ENCODE results near the gene VASN. TPM values are rescaled to one million over a fixed set of nuclear protein-coding genes. Genes with fewer than 3 reads are reported as not detected.
A peak's percentile ranks its signal among the peaks of the same experiment; 100 is the strongest.

The VASN gene
- total RNA-seq, 1 donor from 2014 or later: 3.1 TPM

- no peaks in the 10 kb centered on the region for H3K36me3 ChIP-seq
- TF ChIP-seq EZH2 (IDR thresholded peaks at IDR 0.05) (no peak), EZH2phosphoT487 (IDR thresholded peaks at IDR 0.05) (no peak)
- TF ChIP-seq, protein P1, sequence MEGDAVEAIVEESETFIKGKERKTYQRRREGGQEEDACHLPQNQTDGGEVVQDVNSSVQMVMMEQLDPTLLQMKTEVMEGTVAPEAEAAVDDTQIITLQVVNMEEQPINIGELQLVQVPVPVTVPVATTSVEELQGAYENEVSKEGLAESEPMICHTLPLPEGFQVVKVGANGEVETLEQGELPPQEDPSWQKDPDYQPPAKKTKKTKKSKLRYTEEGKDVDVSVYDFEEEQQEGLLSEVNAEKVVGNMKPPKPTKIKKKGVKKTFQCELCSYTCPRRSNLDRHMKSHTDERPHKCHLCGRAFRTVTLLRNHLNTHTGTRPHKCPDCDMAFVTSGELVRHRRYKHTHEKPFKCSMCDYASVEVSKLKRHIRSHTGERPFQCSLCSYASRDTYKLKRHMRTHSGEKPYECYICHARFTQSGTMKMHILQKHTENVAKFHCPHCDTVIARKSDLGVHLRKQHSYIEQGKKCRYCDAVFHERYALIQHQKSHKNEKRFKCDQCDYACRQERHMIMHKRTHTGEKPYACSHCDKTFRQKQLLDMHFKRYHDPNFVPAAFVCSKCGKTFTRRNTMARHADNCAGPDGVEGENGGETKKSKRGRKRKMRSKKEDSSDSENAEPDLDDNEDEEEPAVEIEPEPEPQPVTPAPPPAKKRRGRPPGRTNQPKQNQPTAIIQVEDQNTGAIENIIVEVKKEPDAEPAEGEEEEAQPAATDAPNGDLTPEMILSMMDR (IDR thresholded peaks at IDR 0.05): no peak
- H3K27me3 ChIP-seq: no peaks in the 10 kb centered on the region
- H4K20me1 ChIP-seq (ENCODE audit: low read depth): peaks cover 10% of the 10 kb centered on the region
- Mint-ChIP-seq H3K27ac (no peak overlapping the region), H3K4me1 (peaks cover 3% of the 10 kb centered on the region), H3K4me3 (no peak overlapping the region), H3K36me3 (peaks cover 10% of the 10 kb centered on the region), H3K27me3 (ENCODE audit: insufficient read depth, low read depth) (peaks cover 11% of the 10 kb centered on the region), H3K9me3 (peaks cover 2% of the 10 kb centered on the region)
- no peak overlapping the region for H2AFZ ChIP-seq (replicated peaks)
- peak overlapping the region; percentile 13 for H3K9ac ChIP-seq
- no peak for DNase-seq (ENCODE audit: low spot score)
- H3K79me2 ChIP-seq (ENCODE audit: low read depth): peaks cover 20% of the 10 kb centered on the region
- H3K9me3 ChIP-seq (ENCODE audit: low read depth): no peaks in the 10 kb centered on the region
- H3K4me1 ChIP-seq: no peaks in the 10 kb centered on the region
- no peak overlapping the region for H3K4me3 ChIP-seq
- no peak overlapping the region for H3K4me2 ChIP-seq
- H3K27ac ChIP-seq: no peak overlapping the region
- no peaks in the 10 kb centered on the region for H3F3A ChIP-seq (ENCODE audit: low read depth)
These were observed 32.8 kb upstream of the VASN start for GRCh38 chr16:4338712-4339299.

DNA sequence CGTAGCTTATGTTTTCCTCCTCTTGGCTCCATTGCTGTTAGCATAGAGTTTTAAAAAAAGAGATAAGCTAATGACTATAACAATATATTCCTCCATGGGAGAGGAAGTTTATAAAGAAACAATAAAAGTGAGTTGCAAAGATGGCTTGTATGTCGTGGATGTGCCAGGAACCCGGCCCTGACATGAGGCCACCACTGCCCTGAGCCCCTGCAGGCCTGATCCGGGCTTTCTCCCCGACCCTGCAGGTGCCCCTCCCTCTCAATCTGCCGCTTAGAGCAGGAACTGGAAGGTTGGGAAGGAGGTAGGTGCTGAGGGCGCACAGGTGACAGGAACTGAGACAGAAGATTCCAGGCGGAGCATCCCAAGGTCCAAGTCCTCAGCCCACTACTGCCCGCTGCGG is 32.2 kb upstream of the VASN start:
- H3K4me3 ChIP-seq: no peak overlapping the region
- H3K9me3 ChIP-seq (ENCODE audit: low read depth): no peaks in the 10 kb centered on the region
- H3K9ac ChIP-seq: peak overlapping the region; percentile 13
- H3F3A ChIP-seq (ENCODE audit: low read depth): no peaks in the 10 kb centered on the region
- Mint-ChIP-seq H3K27me3 (ENCODE audit: insufficient read depth, low read depth) (peaks cover 11% of the 10 kb centered on the region), H3K4me1 (peaks cover 3% of the 10 kb centered on the region), H3K27ac (no peak overlapping the region), H3K36me3 (peaks cover 12% of the 10 kb centered on the region), H3K4me3 (no peak overlapping the region), H3K9me3 (peaks cover 4% of the 10 kb centered on the region)
- no peak overlapping the region for H3K27ac ChIP-seq
- no peaks in the 10 kb centered on the region for H3K27me3 ChIP-seq
- no peak overlapping the region for H2AFZ ChIP-seq (replicated peaks)
- H4K20me1 ChIP-seq (ENCODE audit: low read depth): peaks cover 9% of the 10 kb centered on the region
- no peak for DNase-seq (ENCODE audit: low spot score)
- no peaks in the 10 kb centered on the region for H3K36me3 ChIP-seq
- H3K4me2 ChIP-seq: no peak overlapping the region
- H3K79me2 ChIP-seq (ENCODE audit: low read depth): peaks cover 22% of the 10 kb centered on the region
- TF ChIP-seq EZH2 (IDR thresholded peaks at IDR 0.05): no peak
- TF ChIP-seq EZH2phosphoT487 (IDR thresholded peaks at IDR 0.05): no peak
- TF ChIP-seq, protein P1 (IDR thresholded peaks at IDR 0.05): no peak
- no peaks in the 10 kb centered on the region for H3K4me1 ChIP-seq

GRCh38 chr16:4339909-4340308 is 31.7 kb upstream of the VASN start:
- no peak overlapping the region for H3K4me3 Mint-ChIP-seq
- peaks cover 3% of the 10 kb centered on the region for H3K4me1 Mint-ChIP-seq
- TF ChIP-seq EZH2 (IDR thresholded peaks at IDR 0.05) (no peak), EZH2phosphoT487 (IDR thresholded peaks at IDR 0.05) (no peak)
- TF ChIP-seq, protein P1 (IDR thresholded peaks at IDR 0.05): no peak
- Histone ChIP-seq H3K9ac (no peak overlapping the region), H3K4me1 (no peaks in the 10 kb centered on the region), H3K4me2 (no peak overlapping the region), H3F3A (ENCODE audit: low read depth) (peaks cover 3% of the 10 kb centered on the region), H4K20me1 (ENCODE audit: low read depth) (peaks cover 9% of the 10 kb centered on the region), H2AFZ (replicated peaks) (no peak overlapping the region), H3K27ac (no peak overlapping the region), H3K27me3 (no peaks in the 10 kb centered on the region), H3K4me3 (no peak overlapping the region), H3K9me3 (ENCODE audit: low read depth) (no peaks in the 10 kb centered on the region), H3K36me3 (no peaks in the 10 kb centered on the region), H3K79me2 (ENCODE audit: low read depth) (peaks cover 22% of the 10 kb centered on the region)
- DNase-seq (ENCODE audit: low spot score): no peak
- peaks cover 14% of the 10 kb centered on the region for H3K27me3 Mint-ChIP-seq (ENCODE audit: insufficient read depth, low read depth)
- peaks cover 4% of the 10 kb centered on the region for H3K9me3 Mint-ChIP-seq
- H3K27ac Mint-ChIP-seq: no peak overlapping the region
- H3K36me3 Mint-ChIP-seq: peaks cover 14% of the 10 kb centered on the region

Measured in neural progenitor cell (in vitro differentiated cells).